ENCODE results near the gene ITPA. TPM values are rescaled to one million over a fixed set of nuclear protein-coding genes. Genes with fewer than 3 reads are reported as not detected.
A peak's percentile ranks its signal among the peaks of the same experiment; 100 is the strongest.

ITPA gene
- total RNA-seq, 1 experiment from 2014 or later = 42.5 TPM

GRCh38 chr20:3168079-3168828 is 41.0 kb upstream of the ITPA start:
- no TSS peak for BruUV-seq (replicated peaks)
- peak overlapping the region; percentile 50 for H3K4me3 Mint-ChIP-seq (ENCODE audit: low read depth, unreplicated experiment)
- peaks cover 16% of the 10 kb centered on the region for H3K27me3 Mint-ChIP-seq (ENCODE audit: unreplicated experiment)
- CTCF ChIA-PET = interaction anchor here (1.1 kb wide), 1 partner anchor 8 kb away, joined by 8 read pairs; the partner anchor contains the start of genes FASTKD5 and UBOX5
- H3K4me1 Mint-ChIP-seq (ENCODE audit: low read depth, unreplicated experiment) = no peaks in the 10 kb centered on the region
- intact Hi-C loops (cut with micrococcal nuclease; ENCODE audit: unreplicated experiment) = no loop called here
- no peak overlapping the region for H3K27ac Mint-ChIP-seq (ENCODE audit: unreplicated experiment)
- TF ChIP-seq CTCF (IDR thresholded peaks at IDR 0.05; ENCODE audit: unreplicated experiment) = no peak
- peaks cover 5% of the 10 kb centered on the region for H3K36me3 Mint-ChIP-seq (ENCODE audit: insufficient read depth, unreplicated experiment)
- no peaks in the 10 kb centered on the region for H3K9me3 Mint-ChIP-seq (ENCODE audit: low read depth, unreplicated experiment)
- DNase-seq = peak; percentile 68

- peaks cover 16% of the 10 kb centered on the region for H3K27me3 Mint-ChIP-seq (ENCODE audit: unreplicated experiment)
- TF ChIP-seq CTCF (IDR thresholded peaks at IDR 0.05; ENCODE audit: unreplicated experiment) = no peak
- CTCF ChIA-PET = interaction anchor here (1.1 kb wide), 1 partner anchor 9 kb away, joined by 8 read pairs; the partner anchor contains the start of genes FASTKD5 and UBOX5
- H3K9me3 Mint-ChIP-seq (ENCODE audit: low read depth, unreplicated experiment) = no peaks in the 10 kb centered on the region
- intact Hi-C loops (cut with micrococcal nuclease; ENCODE audit: unreplicated experiment) = no loop called here
- no peaks in the 10 kb centered on the region for H3K4me1 Mint-ChIP-seq (ENCODE audit: low read depth, unreplicated experiment)
- H3K4me3 Mint-ChIP-seq (ENCODE audit: low read depth, unreplicated experiment) = peak overlapping the region; percentile 50
- H3K36me3 Mint-ChIP-seq (ENCODE audit: insufficient read depth, unreplicated experiment) = peaks cover 12% of the 10 kb centered on the region
- BruUV-seq (replicated peaks) = no TSS peak
- H3K27ac Mint-ChIP-seq (ENCODE audit: unreplicated experiment) = no peak overlapping the region
- no peak for DNase-seq
Measured at GRCh38 chr20:3168829-3169590, 40.3 kb upstream of the ITPA start.

- no peak for TF ChIP-seq CTCF (IDR thresholded peaks at IDR 0.05; ENCODE audit: unreplicated experiment)
- H3K4me1 Mint-ChIP-seq (ENCODE audit: low read depth, unreplicated experiment) = peaks cover 11% of the 10 kb centered on the region
- BruUV-seq (replicated peaks) = no TSS peak
- CTCF ChIA-PET = no interaction called here
- peak overlapping the region; percentile 84 for H3K4me3 Mint-ChIP-seq (ENCODE audit: low read depth, unreplicated experiment)
- no peaks in the 10 kb centered on the region for H3K9me3 Mint-ChIP-seq (ENCODE audit: low read depth, unreplicated experiment)
- H3K27me3 Mint-ChIP-seq (ENCODE audit: unreplicated experiment) = peaks cover 16% of the 10 kb centered on the region
- no peak overlapping the region for H3K27ac Mint-ChIP-seq (ENCODE audit: unreplicated experiment)
- intact Hi-C loops (cut with micrococcal nuclease; ENCODE audit: unreplicated experiment) = no loop called here
- H3K36me3 Mint-ChIP-seq (ENCODE audit: insufficient read depth, unreplicated experiment) = peaks cover 16% of the 10 kb centered on the region
- no peak for DNase-seq
Measured at GRCh38 chr20:3171391-3172125, 37.7 kb upstream of the ITPA start.

- Mint-ChIP-seq H3K4me3 (ENCODE audit: low read depth, unreplicated experiment) (peak overlapping the region; percentile 84), H3K36me3 (ENCODE audit: insufficient read depth, unreplicated experiment) (peaks cover 16% of the 10 kb centered on the region), H3K4me1 (ENCODE audit: low read depth, unreplicated experiment) (peaks cover 11% of the 10 kb centered on the region), H3K9me3 (ENCODE audit: low read depth, unreplicated experiment) (no peaks in the 10 kb centered on the region), H3K27ac (ENCODE audit: unreplicated experiment) (no peak overlapping the region), H3K27me3 (ENCODE audit: unreplicated experiment) (peaks cover 16% of the 10 kb centered on the region)
- BruUV-seq (replicated peaks) = no TSS peak
- TF ChIP-seq CTCF (IDR thresholded peaks at IDR 0.05; ENCODE audit: unreplicated experiment) = no peak
- DNase-seq = no peak
- CTCF ChIA-PET = no interaction called here
- intact Hi-C loops (cut with micrococcal nuclease; ENCODE audit: unreplicated experiment) = no loop called here
Measured at GRCh38 chr20:3172126-3172932, 37.0 kb upstream of the ITPA start.

All from Calu3 (cell line).